ENCODE results near the gene FGD2.

DNA sequence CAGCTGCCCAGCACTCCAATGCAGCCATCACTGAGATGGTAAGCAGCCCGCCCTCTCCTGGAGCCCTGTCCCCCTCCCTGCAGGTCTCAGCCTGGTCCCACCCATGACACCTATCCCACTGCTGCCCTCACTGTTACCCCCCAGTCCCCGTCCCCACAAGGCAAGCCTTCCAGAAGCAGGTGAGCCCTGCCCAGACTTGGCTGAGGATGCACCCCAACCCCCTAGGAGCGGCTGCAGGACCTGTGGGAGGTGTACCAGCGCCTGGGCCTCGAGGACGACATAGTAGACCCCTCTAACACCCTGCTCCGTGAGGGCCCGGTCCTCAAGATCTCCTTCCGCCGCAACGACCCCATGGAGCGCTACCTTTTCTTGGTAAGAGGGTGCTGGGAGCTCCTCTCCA, 9.2 kb downstream of the FGD2 start:
- TF ChIP-seq, protein P1, sequence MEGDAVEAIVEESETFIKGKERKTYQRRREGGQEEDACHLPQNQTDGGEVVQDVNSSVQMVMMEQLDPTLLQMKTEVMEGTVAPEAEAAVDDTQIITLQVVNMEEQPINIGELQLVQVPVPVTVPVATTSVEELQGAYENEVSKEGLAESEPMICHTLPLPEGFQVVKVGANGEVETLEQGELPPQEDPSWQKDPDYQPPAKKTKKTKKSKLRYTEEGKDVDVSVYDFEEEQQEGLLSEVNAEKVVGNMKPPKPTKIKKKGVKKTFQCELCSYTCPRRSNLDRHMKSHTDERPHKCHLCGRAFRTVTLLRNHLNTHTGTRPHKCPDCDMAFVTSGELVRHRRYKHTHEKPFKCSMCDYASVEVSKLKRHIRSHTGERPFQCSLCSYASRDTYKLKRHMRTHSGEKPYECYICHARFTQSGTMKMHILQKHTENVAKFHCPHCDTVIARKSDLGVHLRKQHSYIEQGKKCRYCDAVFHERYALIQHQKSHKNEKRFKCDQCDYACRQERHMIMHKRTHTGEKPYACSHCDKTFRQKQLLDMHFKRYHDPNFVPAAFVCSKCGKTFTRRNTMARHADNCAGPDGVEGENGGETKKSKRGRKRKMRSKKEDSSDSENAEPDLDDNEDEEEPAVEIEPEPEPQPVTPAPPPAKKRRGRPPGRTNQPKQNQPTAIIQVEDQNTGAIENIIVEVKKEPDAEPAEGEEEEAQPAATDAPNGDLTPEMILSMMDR (IDR thresholded peaks at IDR 0.05) = no peak
- TF ChIP-seq EZH2 (IDR thresholded peaks at IDR 0.05; ENCODE audit: borderline replicate concordance, insufficient read depth, low read depth, low read length, poor library complexity, severe bottlenecking) = no peak
